Adrenal gland (tissue), 12 donors: Measurements from ENCODE around the gene CCL4. TPM values are rescaled to one million over a fixed set of nuclear protein-coding genes. Genes with fewer than 3 reads are reported as not detected.
"Not testable (repeated sequence)": the region's sequence is repeated elsewhere in the genome, so short reads cannot be mapped to it uniquely, and the experiment has no call there.

ENCODE experiments used
- DNase-seq, 7 donors: peaks; one replicate each; pipeline ENCODE4 v3.0.0-alpha.2; 2019 to 2020
- H3K27ac ChIP-seq, 5 donors: fragments of 200-600 bp; sonication (generic) in 4 of 5; 1 replicate in 3 of 5; 2 replicates in 2 of 5; pipeline versions ENCODE4 v1.5.1 to v1.8.0; 2016 to 2020; ENCODE audit warnings: mild to moderate bottlenecking in 1 of 5
- H3K27me3 ChIP-seq: fragments of 200-600 bp; 2 replicates; pipeline ENCODE4 v1.8.0; 2021
- H3K36me3 ChIP-seq, 2 donors: fragments of 200-600 bp; replicated peaks in 1 of 2; 1 replicate in 1 of 2; 2 replicates in 1 of 2; pipeline versions ENCODE4 v1.5.1 to v1.8.0; 2018 to 2022
- H3K4me1 ChIP-seq, 2 donors: fragments of 200-600 bp; replicated peaks in 1 of 2; 1 replicate in 1 of 2; 2 replicates in 1 of 2; pipeline versions ENCODE4 v1.5.1 to v1.8.0; 2018 to 2021
- H3K4me3 ChIP-seq, 4 donors: fragments of 200-600 bp; sonication (generic) in 3 of 4; one replicate each; pipeline ENCODE4 v1.5.1; 2016 to 2018
- H3K9me3 ChIP-seq, 3 donors: fragments of 200-600 bp; sonication (generic) in 1 of 3; replicated peaks in 1 of 3; 1 replicate in 2 of 3; 2 replicates in 1 of 3; pipeline versions ENCODE4 v1.5.1 to v1.8.0; 2016 to 2021
- POLR2A ChIP-seq, 2 donors: fragments of 450-650 bp; IDR thresholded peaks; one replicate each; pipeline ENCODE4 v1.6.1; 2017; ENCODE audit warnings: antibody characterized with exemption in 2 of 2, mild to moderate bottlenecking in 2 of 2, moderate library complexity in 1 of 2
- WGBS, 4 donors: extraction: QIAGEN DNeasy Blood & Tissue Kit in 2 of 4; methylation state at CpG; one replicate each; pipeline versions ENCODE4 v1.1.5 to v1.1.7; 2013 to 2017; 5-methylcytosine and 5-hydroxymethylcytosine counted together
- intact Hi-C, 2 donors: fragments of 100-400 bp; cut with DNase I; formaldehyde crosslinking; loops; one replicate each; pipeline versions ENCODE4 v1.14.1 to v1.15.0; 2022 to 2023
- polyA plus RNA-seq, 3 donors: library from polyadenylated mRNA; stranded (reverse); fragments of 200-250 nt in 2 of 3; fragments of 350-450 nt in 1 of 3; fragmentation: Illumina TruSeq in 1 of 3; extraction: RNeasy Lipid Tissue Mini Kit (QIAGEN cat#74804) in 1 of 3; gene quantifications; one replicate each; pipeline ENCODE4 v1.2.3, GENCODE V29; 2013 to 2014
- total RNA-seq, 9 donors: library from RNA; depleted of rRNA in 4 of 9; stranded (reverse); fragments of >200 nt in 4 of 9; fragments of 120-200 nt in 1 of 9; fragmentation: NEBNext Ultra II Directional in 1 of 9; extraction: Animal tissue kit (Norgen Biotek cat#: 25700) in 1 of 9; gene quantifications; one replicate each; pipeline versions ENCODE4 v1.1.0 to v1.2.4, GENCODE V29; 2013 to 2023
- TF ChIP-seq, protein P1 (sequence below), 6 experiments: fragments of 450-650 bp in 4 of 6; fragments of 200-600 bp in 2 of 6; sonication (generic) in 1 of 6; IDR thresholded peaks; 1 replicate in 5 of 6; 2 replicates in 1 of 6; pipeline versions ENCODE4 v1.5.1 to v1.8.0; 2016 to 2021; ENCODE audit warnings: antibody characterized with exemption in 6 of 6, mild to moderate bottlenecking in 2 of 6, moderate library complexity in 1 of 6
- donor health status: healthy with polysubstance abuse.
- donor health status: Bipolar disorder and iron deficiency.
- donor health status: DM: yes; HTN: yes; CAD: no.
- donor health status: DM: no; HTN: no; CAD: no.
- donor health status: DM: no; HTN: no; CAD: no.
- donor health status: DM: yes; HTN: yes; CAD: no.

CCL4 gene
- total and polyA plus RNA-seq, 12 donors = 0.72 to 17.5 (median 5.4) TPM

DNA sequence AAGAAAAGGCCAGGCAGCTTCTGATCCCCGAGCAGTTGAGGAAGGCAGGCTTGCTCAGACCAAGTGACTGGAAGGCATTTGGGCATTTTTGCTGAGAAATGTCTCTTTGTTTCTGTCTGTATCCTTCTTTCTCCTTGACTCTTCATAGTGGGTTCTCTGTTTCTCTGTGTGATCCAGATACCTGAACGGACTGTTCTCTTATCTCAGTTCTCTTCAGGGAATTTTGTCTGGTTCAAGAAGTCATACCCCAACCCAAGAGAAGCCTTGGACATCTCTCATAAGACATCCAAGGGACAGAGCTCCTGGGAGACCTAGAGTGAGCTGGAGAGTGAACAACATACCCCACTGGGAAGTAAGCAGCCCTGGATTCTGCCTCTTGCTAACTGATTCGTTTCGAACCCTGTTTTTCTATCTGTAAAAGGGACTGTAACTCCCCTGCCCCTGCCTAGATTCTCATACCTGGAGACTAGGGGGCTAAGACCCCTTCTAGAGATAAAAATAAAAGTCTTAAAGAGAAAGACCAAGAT, 14.2 kb upstream of the CCL4 start:
- no peaks in the 10 kb centered on the region for H3K9me3 ChIP-seq
- peak overlapping the region in 1 of 5 donors; percentile 16 for H3K27ac ChIP-seq
- TF ChIP-seq, protein P1, sequence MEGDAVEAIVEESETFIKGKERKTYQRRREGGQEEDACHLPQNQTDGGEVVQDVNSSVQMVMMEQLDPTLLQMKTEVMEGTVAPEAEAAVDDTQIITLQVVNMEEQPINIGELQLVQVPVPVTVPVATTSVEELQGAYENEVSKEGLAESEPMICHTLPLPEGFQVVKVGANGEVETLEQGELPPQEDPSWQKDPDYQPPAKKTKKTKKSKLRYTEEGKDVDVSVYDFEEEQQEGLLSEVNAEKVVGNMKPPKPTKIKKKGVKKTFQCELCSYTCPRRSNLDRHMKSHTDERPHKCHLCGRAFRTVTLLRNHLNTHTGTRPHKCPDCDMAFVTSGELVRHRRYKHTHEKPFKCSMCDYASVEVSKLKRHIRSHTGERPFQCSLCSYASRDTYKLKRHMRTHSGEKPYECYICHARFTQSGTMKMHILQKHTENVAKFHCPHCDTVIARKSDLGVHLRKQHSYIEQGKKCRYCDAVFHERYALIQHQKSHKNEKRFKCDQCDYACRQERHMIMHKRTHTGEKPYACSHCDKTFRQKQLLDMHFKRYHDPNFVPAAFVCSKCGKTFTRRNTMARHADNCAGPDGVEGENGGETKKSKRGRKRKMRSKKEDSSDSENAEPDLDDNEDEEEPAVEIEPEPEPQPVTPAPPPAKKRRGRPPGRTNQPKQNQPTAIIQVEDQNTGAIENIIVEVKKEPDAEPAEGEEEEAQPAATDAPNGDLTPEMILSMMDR (IDR thresholded peaks at IDR 0.05) = no peak
- no peak for TF ChIP-seq POLR2A (IDR thresholded peaks at IDR 0.05)
- H3K27me3 ChIP-seq = no peaks in the 10 kb centered on the region
- intact Hi-C loops = no loop called here
- DNase-seq = no peak
- 56 to 71% (median 60%) methylated on average over 4 of the region's 4 CpGs for WGBS, 4 donors
- no peak overlapping the region for H3K4me3 ChIP-seq
- H3K36me3 ChIP-seq = no peaks in the 10 kb centered on the region
- peaks cover 0 to 3% of the 10 kb centered on the region in 2 donors for H3K4me1 ChIP-seq

DNA sequence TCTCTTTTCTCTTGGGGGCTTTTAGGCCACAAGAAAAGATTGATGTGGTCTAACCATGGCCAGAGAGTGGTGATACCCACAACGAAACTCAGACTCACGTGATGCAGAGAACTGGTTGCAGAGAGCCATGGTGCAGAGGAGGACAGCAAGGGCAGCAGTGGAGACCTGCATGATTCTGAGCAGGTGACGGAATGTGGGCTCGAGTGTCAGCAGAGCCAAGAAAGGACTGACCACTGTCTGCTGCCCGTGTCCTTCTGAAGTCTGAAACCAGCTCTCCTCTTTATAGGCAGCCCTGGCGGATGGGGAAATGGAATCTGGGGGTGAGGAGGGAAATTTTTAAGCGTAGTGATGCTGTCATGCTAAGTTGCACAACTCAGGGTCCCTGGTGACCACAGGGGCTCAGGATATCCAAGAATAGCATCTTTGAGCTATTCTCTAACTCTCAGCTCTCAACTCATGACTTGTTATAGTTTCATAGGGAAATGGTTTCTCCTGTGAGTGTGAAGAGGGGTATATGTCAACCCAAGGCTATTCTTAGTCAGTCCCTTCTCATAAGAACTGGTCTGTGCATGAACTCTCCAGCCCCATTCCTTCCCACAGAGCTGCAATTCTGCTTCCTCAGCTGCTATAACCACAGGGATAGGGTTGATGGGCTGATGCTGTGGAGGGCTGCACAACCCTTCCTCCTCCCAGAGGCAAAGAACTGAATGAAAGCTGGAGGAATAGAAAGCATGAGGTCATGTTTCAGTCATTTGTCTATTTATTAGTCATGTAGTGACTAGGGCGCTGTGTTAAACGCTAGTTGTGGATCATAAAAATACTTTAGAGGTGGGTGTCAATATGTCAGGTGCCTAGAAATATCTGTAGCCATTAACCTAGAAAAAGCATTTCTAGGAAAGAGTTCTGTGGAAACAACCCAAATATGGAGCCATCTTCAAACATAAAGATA, 13.5 kb upstream of the CCL4 start, which contains the start of gene CCL3:
CCL3 (minus strand) TSS at position 256 of the 949 bp plus-strand sequence; CDS start at position 171, 85 bp downstream.
- DNase-seq = peak in 5 of 7 donors; percentile 21 to 63 (median 46)
- 48 to 63% (median 56%) methylated on average over 9 of the region's 9 CpGs for WGBS, 4 donors
- H3K4me3 ChIP-seq = no peak within 1 kb of the TSS
- no peaks in the 10 kb centered on the region for H3K36me3 ChIP-seq
- TF ChIP-seq POLR2A (IDR thresholded peaks at IDR 0.05) = peak in 1 of 2 donors; percentile 43
- TF ChIP-seq, protein P1 (IDR thresholded peaks at IDR 0.05) = no peak
- intact Hi-C loops = no loop called here
- peak within 1 kb of the TSS in 1 of 5 donors; percentile 16 for H3K27ac ChIP-seq
- peaks cover 0 to 1% of the 10 kb centered on the region in 2 donors for H3K4me1 ChIP-seq
- H3K27me3 ChIP-seq = no peaks in the 10 kb centered on the region
- H3K9me3 ChIP-seq = no peaks in the 10 kb centered on the region

DNA sequence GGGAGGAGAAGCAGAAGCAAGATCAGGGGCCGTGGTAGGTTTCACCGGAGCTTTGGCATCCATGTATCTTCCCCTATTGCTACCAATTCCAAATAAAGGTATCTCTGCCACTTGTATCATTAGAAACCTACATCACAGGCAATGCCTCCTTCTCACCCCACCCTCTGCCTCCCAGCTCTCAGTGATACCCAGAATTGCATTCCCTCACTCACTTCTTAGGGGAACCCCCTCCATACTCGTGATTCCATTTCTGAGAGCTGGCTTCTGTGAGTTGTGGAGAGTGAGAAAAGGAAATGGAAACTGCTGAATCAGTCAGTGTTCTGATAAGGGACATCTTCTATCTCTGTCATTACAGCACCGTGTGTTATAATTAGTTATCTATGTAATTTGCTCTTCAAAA, 11.4 kb upstream of the CCL4 start:
- intact Hi-C loops = no loop called here
- Histone ChIP-seq H3K4me3 (no peak overlapping the region), H3K9me3 (no peaks in the 10 kb centered on the region), H3K27me3 (no peaks in the 10 kb centered on the region), H3K36me3 (no peaks in the 10 kb centered on the region), H3K4me1 (no peaks in the 10 kb centered on the region), H3K27ac (no peak overlapping the region)
- DNase-seq = no peak
- 50 to 54% (median 51%) methylated on average over 4 of the region's 4 CpGs for WGBS, 4 donors
- no peak for TF ChIP-seq POLR2A (IDR thresholded peaks at IDR 0.05)
- TF ChIP-seq, protein P1 (IDR thresholded peaks at IDR 0.05) = no peak

DNA sequence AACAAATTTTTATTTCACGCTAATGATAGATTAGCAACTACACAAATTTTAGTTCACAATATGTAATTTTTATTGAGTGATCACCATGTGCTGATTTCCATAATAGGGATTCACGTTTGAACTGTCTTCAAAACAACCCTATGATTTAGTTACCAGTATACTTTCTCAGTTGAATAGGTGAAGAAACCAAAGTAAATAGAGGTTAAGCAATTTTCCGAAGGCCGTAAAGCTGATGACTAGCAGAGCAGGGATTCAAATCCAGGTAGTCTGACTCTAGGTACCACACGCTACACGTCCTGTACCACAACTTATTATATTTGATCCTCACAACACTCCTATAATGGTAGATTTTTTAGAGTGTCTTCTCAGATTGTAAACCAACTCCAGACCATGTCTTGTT, 10.9 kb upstream of the CCL4 start:
- H3K27ac ChIP-seq, H3K9me3 ChIP-seq, H3K27me3 ChIP-seq, DNase-seq, H3K4me3 ChIP-seq, H3K36me3 ChIP-seq, intact Hi-C loops, H3K4me1 ChIP-seq: not testable (repeated sequence)
- 66 to 80% (median 76%) methylated on average over 6 of the region's 6 CpGs for WGBS, 4 donors
